Retinal pigment epithelial cell (primary cell): ENCODE measurements around the gene SAMD10.
A peak's percentile ranks its signal among the peaks of the same experiment; 100 is the strongest.
"Not testable (repeated sequence)": the region's sequence is repeated elsewhere in the genome, so short reads cannot be mapped to it uniquely, and the experiment has no call there.

Experiments
- DNase-seq: peaks from one replicate; pipeline ENCODE4 v3.0.0-alpha.2; 2010; ENCODE audit warnings: low read depth
- H3K4me3 ChIP-seq: 2 replicates; pipeline ENCODE4 v1.5.1; 2011; ENCODE audit warnings: mild to moderate bottlenecking, low read length, control low read depth, moderate library complexity
- CTCF ChIP-seq: conservative IDR thresholded peaks from 2 replicates; pipeline ENCODE4 v1.5.1; 2011; ENCODE audit warnings: low read depth, low read length, control low read depth, inconsistent platforms

SAMD10 gene

GRCh38 chr20:63980806-63981728 lies 1.6 kb upstream of the SAMD10 start, which contains the start of gene PRPF6:
PRPF6 (plus strand) TSS chr20:63981132; CDS start chr20:63981246, 114 bp downstream.
- TF ChIP-seq CTCF, result peak; percentile 90
- peak; percentile 74 for DNase-seq
- peak within 1 kb of the TSS; percentile 97 for H3K4me3 ChIP-seq

DNA sequence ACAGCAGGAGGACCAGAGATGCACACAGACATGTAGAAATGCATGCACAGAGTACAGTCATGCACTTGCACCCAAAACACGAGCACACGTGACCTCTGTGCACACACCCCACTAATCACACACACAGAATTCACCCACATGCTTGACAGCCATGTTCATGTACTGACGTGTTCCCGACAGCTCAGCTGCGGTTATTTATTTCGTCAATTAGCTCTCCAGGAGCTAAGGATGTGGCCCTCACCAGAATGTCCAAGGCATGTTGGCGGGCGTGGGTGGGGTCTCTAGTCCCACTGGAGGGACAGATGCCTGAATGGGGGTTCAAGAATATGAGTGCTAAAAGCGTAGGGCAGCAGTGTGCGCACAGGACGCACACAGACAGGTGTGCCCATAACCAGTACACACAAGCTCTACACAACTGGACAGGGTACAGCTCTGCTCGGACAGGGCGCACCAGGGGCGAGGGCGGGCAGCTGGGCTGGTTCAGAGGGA lies 919 bp upstream of the SAMD10 start:
- DNase-seq, result no peak
- no peak for TF ChIP-seq CTCF
- H3K4me3 ChIP-seq, result peak overlapping the region; percentile 97

DNA sequence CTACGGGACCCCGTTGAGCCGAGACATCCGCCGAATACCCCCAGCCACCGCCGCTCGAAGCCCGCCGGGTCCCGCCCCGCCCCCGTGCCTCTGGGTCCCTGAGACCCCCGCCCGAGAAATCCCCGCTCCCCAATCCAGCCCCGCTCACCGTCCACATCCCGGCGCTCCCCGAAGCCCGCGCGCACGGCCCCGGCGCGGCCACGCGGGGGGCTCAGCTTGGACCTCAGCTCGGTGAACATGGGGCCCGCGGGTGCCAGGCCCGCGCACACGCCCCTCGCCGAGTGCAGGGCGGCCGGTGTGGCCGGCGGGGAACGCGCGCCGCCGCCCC lies 249 bp downstream of the SAMD10 start:
- no peak for DNase-seq
- H3K4me3 ChIP-seq, result peak overlapping the region; percentile 61
- TF ChIP-seq CTCF, result no peak

GRCh38 chr20:63978319-63979228 lies 868 bp downstream of the SAMD10 start:
- TF ChIP-seq CTCF, result no peak
- peak overlapping the region; percentile 61 for H3K4me3 ChIP-seq
- DNase-seq, result no peak

DNA sequence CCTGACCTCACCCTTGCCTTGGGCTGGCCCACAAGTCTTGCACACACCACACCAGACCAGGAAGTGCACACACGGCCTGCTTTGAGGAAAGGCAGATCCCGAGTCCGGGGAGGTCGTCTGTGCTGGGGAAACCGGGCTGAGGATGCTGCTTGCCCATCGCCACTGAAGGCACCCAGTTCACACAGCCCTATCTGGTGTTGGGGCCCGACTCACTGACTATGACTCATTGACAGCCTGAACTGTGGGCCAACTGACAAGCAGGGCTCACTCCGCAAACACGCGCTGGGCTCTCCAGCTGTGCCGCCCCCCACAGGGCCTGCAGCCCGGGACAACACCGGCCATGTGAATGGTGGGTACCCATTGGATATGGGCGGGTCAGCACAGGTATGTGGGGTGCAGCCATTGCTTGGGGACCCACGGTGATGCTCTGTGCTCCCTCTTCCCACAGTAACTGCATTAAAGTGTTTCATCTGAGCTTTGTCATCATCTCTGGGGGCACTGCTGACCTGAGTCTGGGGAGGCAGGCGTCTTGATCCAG lies 1.6 kb downstream of the SAMD10 start:
- no peak for TF ChIP-seq CTCF
- no peak for DNase-seq
- H3K4me3 ChIP-seq, result no peak overlapping the region

DNA sequence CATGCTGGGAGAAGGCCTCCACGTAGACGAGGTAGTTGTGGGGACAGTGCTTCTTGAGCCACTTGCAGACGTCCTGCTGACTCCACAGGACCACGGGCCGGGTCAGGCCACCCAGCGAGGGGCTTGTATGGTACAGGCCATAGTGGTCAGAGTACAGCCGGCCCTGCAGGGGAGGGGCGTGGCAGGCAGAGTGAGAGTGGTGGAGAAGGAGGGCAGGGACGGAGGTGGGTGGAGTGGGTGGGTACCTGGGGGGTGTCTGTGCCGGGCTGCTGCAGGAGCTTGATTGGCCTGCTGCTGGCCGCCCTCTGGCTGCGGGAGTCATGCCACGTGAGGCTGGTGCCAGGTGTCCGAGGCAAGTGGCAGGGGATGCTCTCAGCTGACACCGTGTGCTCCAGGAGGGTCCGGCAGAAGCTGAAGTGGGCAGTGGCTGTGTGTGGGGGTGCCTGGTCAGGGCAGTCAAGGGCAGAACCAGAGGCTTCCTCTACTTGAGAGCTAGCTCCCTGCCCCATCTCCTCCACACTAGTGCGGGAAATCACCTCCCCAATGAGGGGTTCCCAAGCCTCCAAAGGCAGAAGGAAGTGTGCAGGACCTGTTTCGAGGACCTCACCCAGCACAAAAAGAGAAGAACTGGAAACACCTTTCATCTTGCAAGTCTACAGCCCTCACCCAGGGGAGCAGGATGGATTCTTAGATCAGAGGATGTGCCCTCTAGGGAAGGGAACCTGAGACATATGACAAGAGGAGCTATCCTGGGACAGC lies 2.3 kb downstream of the SAMD10 start:
- H3K4me3 ChIP-seq, result no peak overlapping the region
- no peak for TF ChIP-seq CTCF

GRCh38 chr20:63976511-63976910 lies 2.9 kb downstream of the SAMD10 start:
- not testable (repeated sequence) for H3K4me3 ChIP-seq, DNase-seq

More for the DNA sequence above, 2.3 kb downstream of the SAMD10 start:
- DNase-seq, result no peak
